Stimulated activated CD4-positive, alpha-beta T cell treated with anti-CD3 and anti-CD28 coated beads, Interleukin-4, amount 100 ng/mL, for 4 hours (primary cell): ENCODE measurements around the gene CPNE1.

Source experiments
- DNase-seq, 2 experiments: peaks; one replicate each; pipeline ENCODE4 v3.0.0-alpha.2; 2020

The CPNE1 gene

DNA sequence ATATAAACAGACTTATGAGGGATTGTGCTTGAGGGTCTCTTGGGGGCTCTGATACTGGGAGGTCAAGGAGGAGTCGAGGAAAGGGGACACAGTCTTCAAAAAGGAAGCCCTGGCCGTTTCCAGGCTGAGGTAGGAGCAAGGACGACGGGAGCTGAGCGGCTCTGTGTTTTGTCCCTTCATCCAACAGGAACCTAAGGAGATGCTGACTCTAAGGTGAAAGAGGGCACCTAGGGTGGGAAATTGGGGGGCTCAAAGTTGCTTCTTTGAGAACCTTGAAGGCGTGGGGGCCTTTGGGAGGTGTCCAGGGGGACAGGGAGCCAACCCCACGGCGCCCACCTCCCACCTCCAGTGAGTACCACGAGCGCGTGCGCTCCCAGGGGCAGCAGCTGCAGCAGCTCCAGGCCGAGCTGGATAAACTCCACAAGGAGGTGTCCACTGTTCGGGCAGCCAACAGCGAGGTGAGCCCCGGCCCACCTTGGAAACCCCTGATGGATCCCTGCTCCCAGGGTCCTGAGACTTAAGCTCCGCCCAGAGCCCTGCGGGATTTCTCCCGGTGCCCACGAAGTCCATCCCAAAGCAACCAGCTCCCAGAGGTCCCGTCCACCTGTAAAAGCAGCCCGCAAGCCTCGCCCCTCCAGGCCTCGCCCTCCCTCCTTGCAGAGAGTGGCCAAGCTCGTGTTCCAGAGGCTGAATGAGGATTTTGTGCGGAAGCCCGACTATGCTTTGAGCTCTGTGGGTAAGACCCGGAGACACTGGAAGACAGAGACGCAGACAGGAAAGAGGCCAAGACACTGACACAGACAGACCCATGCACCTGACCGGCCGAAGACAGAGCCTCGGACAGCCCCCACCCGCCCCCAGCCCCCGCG lies 46.2 kb downstream of the CPNE1 start:
- DNase-seq, result no peak

DNA sequence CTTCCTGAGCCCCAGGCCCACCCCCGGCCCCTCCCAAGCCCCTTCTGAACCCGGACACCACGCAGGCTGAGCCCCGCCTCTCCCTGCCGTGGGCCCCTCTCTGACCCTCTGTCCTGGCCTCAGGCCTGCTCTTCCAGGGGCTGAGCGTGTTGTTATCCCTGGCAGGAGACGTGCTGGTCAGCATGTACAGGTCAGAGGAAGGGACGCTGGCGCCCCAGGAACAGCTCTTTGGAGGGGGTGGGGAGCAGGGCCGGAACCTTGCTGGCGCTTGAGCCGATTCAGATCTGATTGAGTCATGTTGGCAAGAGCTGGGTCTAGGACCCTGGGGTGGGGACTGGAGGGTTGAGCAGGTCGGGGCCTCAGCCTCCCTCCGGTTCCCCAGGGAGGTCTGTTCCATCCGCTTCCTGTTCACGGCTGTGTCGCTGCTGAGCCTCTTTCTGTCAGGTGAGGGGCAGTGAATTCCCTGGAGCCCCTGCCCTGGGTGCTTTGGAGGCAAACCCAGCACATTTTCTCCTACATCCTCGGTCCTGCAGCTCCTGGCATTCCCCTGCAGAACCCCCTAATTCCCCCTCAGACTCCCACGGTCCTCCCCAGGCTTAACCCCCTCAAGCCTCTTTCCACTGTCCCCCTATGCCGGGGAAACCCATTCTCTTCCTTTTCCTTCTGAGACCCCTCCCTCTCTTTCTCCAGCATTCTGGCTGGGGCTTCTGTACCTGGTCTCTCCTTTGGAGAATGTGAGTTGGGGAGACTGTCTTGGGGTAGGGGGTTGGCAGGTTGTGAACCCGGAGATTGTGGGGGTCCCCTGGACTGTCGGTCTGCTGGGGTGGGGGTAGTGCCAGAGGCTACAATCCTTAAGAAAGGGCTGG lies 47.1 kb downstream of the CPNE1 start:
- DNase-seq, result peak; percentile 29 to 30

DNA sequence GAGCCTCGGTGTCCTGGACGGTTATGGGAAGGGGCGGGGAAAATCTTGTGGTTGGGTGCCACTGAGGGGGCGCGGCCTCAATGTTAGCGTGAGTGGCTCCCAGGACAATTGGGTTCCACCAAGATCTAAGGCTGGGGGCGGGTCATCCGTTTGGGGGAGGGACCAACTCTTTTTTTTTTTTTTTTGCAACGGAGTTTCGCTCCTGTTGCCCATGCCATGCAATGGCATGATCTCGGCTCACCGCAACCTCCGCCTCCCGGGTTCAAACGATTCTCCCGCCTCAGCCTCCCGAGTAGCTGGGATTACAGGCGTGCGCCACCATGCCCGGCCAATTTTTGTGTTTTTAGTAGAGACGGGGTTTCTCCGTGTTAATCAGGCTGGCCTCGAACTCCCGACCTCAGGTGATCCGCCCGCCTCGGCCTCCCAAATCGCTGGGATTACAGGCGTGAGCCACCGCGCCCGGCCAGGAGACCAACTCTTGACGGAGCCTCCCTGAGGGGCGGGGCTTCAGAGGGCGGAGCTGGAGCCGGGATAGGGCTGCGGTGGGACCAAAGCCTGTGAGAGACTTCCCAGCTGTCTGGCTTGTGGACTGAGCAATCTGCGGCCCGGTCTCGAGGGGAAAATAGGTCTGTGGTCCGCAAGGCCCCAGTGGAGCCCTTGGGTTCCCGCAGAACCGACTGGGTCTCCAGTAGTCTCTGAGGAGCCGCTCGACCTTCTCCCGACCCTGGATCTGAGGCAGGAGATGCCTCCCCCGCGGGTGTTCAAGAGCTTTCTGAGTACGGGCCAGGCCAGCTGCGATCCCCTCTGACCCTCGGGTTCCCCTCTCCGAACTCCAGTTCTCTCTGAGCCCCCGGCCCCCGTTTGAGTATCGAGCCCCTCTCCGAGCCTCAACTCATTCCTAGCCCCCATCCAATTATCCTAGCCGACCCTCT lies 48.0 kb downstream of the CPNE1 start:
- peak; percentile 35 to 53 for DNase-seq

DNA sequence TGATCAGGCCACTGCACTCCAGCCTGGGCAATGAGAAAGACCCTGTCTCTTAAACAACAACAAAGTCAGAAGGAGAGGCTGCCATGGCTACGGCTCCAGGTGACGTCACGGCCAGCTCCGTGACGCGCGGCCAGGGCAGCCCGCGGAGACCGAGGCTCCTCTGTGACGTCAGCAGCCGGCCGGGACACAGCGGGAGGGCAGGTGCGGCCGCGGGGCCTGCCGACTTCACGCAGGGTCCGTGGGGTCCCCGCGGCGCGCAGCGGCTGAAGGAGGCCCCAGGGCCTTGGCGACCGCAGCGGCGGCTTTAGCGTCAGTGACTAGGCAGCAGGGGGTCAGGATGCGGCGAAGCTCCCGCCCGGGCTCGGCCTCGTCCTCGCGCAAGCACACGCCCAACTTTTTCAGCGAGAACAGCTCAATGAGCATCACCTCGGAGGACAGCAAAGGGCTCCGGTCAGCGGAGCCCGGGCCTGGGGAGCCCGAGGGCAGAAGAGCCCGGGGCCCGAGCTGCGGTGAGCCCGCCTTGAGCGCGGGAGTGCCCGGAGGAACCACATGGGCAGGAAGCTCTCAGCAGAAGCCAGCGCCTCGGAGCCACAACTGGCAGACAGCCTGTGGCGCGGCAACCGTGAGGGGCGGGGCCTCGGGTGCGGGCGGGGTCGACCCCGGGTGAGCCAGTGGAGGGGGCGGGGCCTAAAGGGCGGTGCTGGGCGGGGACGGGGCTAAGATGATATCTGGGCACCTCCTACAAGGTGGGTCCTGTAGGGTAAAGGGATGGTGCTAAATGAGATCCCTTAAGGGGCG lies 48.8 kb downstream of the CPNE1 start, which contains the start of gene SPAG4:
TSS of gene SPAG4 (plus strand) at position 163 of the 798 bp plus-strand sequence. CDS start at position 338, 175 bp downstream.
- DNase-seq, result peak; percentile 99 to 100

DNA sequence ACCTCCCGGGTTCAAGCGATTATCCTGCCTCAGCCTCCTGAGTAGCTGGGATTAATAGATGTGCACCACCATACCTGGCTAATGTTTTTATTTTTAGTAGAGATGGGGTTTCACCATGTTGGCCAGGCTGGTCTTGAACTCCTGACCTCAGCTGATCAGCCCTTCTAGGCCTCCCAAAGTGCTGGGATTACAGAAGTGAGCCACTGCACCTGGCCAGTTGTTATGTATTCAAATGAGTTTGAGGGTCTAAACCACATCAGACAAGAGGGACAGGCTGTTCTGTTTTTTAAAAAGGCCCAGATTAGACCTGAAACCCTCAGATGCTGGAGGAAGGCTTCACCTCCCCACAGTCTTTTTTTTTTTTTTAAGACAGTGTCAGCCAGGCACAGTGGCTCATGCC lies 53.2 kb downstream of the CPNE1 start:
- DNase-seq, result no peak

- no peak for DNase-seq
Measured at GRCh38 chr20:35610833-35611427, 53.8 kb downstream of the CPNE1 start.

- DNase-seq, result no peak
Measured at GRCh38 chr20:35607003-35607735, 57.5 kb downstream of the CPNE1 start.

DNA sequence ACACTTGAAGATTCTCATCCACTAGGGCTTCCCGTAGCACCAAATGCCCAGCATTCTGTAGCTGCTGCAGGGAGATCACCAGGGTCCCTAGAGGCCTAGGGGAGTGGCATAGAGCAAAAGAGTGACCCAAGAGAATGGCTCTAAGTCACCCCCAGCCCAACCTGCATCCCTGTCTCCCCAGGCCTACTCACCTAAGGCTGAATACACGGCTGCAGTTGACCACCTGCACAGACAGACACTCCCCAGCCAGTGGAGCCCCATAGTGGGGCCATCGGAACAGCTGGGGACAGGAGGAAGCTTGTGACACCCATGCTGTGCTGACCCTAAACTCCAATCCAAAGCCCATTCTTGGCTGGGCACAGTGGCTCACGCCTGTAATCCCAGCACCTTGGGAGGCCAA lies 58.6 kb downstream of the CPNE1 start:
- DNase-seq, result no peak

GRCh38 chr20:35604449-35604747 lies 60.3 kb downstream of the CPNE1 start:
- DNase-seq, result no peak

GRCh38 chr20:35603695-35604448 lies 60.8 kb downstream of the CPNE1 start:
- DNase-seq, result no peak

DNA sequence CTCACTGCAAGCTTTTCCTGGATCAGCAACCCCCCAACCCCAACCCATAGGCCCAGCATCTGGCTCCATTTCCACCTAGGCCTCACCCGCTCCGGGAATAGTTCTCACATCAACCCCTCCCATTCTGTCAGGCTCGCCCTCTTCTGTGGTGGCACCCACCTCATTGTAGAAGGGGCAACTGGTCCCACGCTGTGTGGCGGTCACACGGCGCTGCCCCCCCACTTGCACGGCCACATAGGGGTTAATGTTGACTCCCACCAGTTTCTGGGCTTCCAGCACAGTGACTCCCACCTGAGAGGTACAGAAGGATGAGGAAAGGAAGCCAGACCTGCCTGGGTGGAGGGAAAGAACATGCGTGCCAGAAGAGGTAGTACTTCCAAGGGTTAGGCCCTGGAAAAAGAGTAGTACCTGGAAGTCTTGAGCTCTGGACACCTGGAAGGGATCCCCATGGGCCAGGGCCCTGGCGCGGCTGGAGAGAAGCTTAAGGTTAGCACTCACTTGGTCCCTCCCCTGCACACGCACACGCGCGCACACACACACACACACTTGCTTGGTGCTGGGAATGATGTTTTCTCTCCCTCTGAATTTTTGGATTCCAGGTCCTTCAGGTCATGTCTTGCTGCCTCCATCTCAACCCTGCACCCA lies 61.7 kb downstream of the CPNE1 start:
- no peak for DNase-seq

DNA sequence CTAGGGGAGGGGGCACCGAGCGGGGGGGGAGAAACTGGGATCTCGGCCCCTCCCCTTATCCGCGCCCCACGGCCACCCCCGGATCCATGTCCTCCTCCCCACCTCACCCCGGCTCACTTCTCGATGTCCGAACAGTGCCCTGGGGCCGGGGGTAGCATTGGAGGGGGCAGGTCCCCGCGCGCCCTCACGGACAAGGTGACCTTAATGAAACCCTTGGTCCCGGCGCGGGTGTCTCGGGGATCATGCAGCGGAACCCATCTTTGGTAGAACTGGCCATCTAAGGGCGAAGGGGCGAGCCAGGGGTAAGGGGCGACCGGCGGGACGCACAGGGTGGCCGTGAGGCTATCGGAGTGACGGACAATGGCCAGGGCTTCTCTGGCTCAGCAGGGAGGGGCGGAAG lies 62.7 kb downstream of the CPNE1 start:
- no peak for DNase-seq

- DNase-seq, result peak; percentile 72 to 77
Measured at GRCh38 chr20:35600993-35601973, 63.4 kb downstream of the CPNE1 start.

GRCh38 chr20:35600176-35600992 lies 64.3 kb downstream of the CPNE1 start:
- DNase-seq, result no peak

GRCh38 chr20:35599776-35600120 lies 65.0 kb downstream of the CPNE1 start:
- no peak for DNase-seq

DNA sequence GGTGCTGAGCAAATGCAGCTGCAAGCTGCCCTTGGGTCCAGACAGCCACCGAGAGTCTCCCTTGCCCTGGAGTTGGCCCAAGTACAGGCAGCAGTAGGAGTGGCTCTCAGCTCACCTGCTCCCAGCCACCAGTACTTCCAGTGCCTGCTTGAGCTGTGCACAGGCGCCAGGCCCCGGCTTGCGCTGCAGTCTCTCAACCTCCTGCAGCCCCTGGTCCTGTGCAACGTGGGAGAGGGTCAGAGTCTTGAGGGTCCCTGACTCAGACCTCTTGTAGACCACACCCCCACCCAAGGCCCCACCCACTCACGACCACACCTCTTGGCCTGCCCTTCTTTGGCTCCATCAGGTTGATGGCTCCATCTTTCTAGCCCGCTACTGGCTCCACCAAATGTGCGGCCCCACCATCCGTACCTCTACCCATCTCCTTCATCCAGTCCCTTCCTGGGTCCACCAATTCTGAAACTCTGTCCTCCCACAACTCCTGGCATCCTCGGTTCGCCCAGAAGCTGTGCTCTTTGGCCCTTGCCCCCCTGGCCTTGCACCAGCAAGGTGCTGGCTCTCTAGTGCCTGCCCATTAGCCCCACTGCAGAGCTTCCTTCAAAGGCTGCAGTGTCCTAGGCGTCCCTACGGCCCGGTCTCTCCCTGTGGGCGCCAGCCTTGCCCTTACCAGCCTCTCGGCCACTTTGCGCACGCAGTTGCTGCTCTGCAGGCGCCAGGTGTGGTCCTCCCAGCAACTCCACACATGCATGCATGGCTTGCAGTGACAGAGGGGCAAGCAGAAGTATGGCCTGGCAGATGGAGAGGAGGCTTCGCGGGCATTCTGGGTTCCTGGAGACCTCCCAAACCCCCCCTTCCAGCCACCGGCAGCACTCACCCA lies 65.6 kb downstream of the CPNE1 start:
- no peak for DNase-seq
